Testis (tissue), 3 donors: Measurements from ENCODE around the gene STX12. TPM values are rescaled to one million over a fixed set of nuclear protein-coding genes. Genes with fewer than 3 reads are reported as not detected.
"Not testable (repeated sequence)": the region's sequence is repeated elsewhere in the genome, so short reads cannot be mapped to it uniquely, and the experiment has no call there.

ENCODE experiments used
- DNase-seq: peaks from one replicate; pipeline ENCODE4 v3.0.0-alpha.2; 2019
- H3K27ac ChIP-seq, 2 donors: fragments of 200-600 bp; sonication (generic); one replicate each; pipeline ENCODE4 v1.5.1; 2019
- H3K27me3 ChIP-seq: fragments of 200-600 bp; sonication (generic); one replicate; pipeline ENCODE4 v1.5.1; 2019
- H3K36me3 ChIP-seq: fragments of 200-600 bp; sonication (generic); one replicate; pipeline ENCODE4 v1.5.1; 2017; ENCODE audit warnings: low read depth; ENCODE audit errors: missing control alignments
- H3K4me1 ChIP-seq: fragments of 200-600 bp; sonication (generic); one replicate; pipeline ENCODE4 v1.5.1; 2019
- H3K4me3 ChIP-seq, 2 donors: fragments of 200-600 bp; sonication (generic); one replicate each; pipeline ENCODE4 v1.5.1; 2017 to 2019
- H3K9me3 ChIP-seq: fragments of 200-600 bp; sonication (generic); one replicate; pipeline ENCODE4 v1.5.1; 2017
- POLR2A ChIP-seq: fragments of 450-650 bp; IDR thresholded peaks from one replicate; pipeline ENCODE4 v1.6.1; 2017; ENCODE audit warnings: antibody characterized with exemption, mild to moderate bottlenecking, moderate library complexity
- WGBS, 2 donors: methylation state at CpG; one replicate each; pipeline ENCODE4 v1.1.5; 2018; 5-methylcytosine and 5-hydroxymethylcytosine counted together
- intact Hi-C: fragments of 100-400 bp; cut with DNase I; formaldehyde crosslinking; loops from one replicate; pipeline ENCODE4 v1.15.1; 2023; ENCODE audit warnings: low total_unique reads
- polyA plus RNA-seq: library from polyadenylated mRNA; stranded (reverse); fragments of 350-450 nt; fragmentation: Illumina TruSeq; extraction: RNeasy Lipid Tissue Mini Kit (QIAGEN cat#74804); gene quantifications from one replicate; pipeline ENCODE4 v1.2.3, GENCODE V29; 2014; ENCODE audit warnings: low read depth, low replicate concordance; ENCODE audit not compliant: insufficient read depth
- total RNA-seq, 2 donors: library from RNA; depleted of rRNA; stranded (reverse); fragments of >200 nt; gene quantifications; one replicate each; pipeline ENCODE4 v1.2.3, GENCODE V29; 2016
- TF ChIP-seq, protein P1 (sequence below), 3 experiments: fragments of 450-650 bp in 2 of 3; fragments of 200-600 bp in 1 of 3; sonication (generic) in 1 of 3; IDR thresholded peaks; one replicate each; pipeline ENCODE4 v1.5.1; 2016 to 2019; ENCODE audit warnings: antibody characterized with exemption in 3 of 3, mild to moderate bottlenecking in 2 of 3, moderate library complexity in 1 of 3

Gene STX12
- total and polyA plus RNA-seq, 3 donors from 2014 or later = 32.0 to 46.7 (median 39.1) TPM

GRCh38 chr1:27772036-27772931, 735 bp upstream of the STX12 start:
- Histone ChIP-seq H3K4me1 (peaks cover 4% of the 10 kb centered on the region), H3K36me3 (no peaks in the 10 kb centered on the region), H3K9me3 (no peaks in the 10 kb centered on the region), H3K27ac (peak overlapping the region; percentile 72 to 94), H3K4me3 (peak overlapping the region; percentile 80 to 93), H3K27me3 (no peaks in the 10 kb centered on the region)
- TF ChIP-seq, protein P1, sequence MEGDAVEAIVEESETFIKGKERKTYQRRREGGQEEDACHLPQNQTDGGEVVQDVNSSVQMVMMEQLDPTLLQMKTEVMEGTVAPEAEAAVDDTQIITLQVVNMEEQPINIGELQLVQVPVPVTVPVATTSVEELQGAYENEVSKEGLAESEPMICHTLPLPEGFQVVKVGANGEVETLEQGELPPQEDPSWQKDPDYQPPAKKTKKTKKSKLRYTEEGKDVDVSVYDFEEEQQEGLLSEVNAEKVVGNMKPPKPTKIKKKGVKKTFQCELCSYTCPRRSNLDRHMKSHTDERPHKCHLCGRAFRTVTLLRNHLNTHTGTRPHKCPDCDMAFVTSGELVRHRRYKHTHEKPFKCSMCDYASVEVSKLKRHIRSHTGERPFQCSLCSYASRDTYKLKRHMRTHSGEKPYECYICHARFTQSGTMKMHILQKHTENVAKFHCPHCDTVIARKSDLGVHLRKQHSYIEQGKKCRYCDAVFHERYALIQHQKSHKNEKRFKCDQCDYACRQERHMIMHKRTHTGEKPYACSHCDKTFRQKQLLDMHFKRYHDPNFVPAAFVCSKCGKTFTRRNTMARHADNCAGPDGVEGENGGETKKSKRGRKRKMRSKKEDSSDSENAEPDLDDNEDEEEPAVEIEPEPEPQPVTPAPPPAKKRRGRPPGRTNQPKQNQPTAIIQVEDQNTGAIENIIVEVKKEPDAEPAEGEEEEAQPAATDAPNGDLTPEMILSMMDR (IDR thresholded peaks at IDR 0.05) = no peak
- no peak for TF ChIP-seq POLR2A
- DNase-seq = no peak
- WGBS, 2 donors = 11 to 16% methylated on average over 18 of the region's 18 CpGs
- intact Hi-C loops = loop anchor here (10.0 kb wide), 1 partner anchor 53 kb away; no protein-coding TSS in a partner anchor

DNA sequence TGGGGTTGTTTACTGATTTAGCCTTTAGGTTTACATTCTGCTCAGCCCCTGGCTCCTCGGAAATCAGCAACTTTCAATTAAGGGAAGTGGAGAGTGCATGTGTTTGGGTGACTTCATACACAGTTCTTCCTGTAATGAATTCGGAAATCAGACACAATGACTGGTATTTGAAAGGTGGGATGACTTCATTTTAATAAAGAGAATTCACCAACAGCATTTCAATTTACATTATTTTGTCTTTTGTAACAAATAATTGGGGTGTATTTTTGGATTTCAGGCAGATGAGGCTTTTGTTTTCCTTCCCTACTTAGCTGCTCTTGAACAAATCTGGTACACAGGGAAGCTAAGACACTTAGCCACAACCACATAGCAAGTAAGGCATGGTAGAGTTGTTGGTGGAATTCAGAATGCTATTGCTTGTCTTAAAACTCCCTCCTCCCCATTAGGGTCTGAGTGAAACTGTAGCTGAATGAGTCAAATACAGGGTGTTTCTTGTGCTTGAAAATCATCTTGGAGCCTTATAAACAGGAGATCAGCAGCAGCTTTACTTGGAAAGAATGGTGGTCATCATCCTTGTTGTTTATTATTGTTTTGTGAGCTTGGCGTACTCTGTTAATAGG, 917 bp downstream of the STX12 start:
- WGBS, 2 donors = 23 to 32% methylated on average over 3 of the region's 3 CpGs
- no peak for DNase-seq
- Histone ChIP-seq H3K4me1 (peaks cover 4% of the 10 kb centered on the region), H3K4me3 (peak overlapping the region; percentile 80 to 93), H3K36me3 (no peaks in the 10 kb centered on the region), H3K27me3 (no peaks in the 10 kb centered on the region), H3K9me3 (no peaks in the 10 kb centered on the region), H3K27ac (peak overlapping the region; percentile 92 to 94)
- TF ChIP-seq, protein P1 (IDR thresholded peaks at IDR 0.05) = no peak
- intact Hi-C loops = loop anchor here (10.0 kb wide), 1 partner anchor 51 kb away; no protein-coding TSS in a partner anchor

DNA sequence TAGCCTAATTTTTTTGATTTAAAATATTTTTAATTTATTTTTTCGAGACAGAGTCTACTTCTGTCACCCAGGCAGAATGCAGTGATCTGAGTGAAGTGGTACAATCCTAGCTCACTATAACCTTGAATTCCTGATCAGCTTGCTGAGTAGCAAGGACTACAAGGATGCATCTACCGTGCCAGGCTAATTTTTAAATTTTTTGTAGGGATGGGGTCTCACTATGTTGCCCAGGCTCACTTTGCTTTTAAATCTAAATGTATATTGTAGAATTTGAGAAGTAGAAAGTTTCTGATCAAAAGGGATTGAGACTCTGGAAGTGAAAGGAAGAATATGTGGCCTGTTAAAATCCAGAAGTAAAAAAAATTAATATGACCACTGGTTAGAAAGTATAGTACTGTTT, 1.6 kb downstream of the STX12 start:
- H3K9me3 ChIP-seq = no peaks in the 10 kb centered on the region
- TF ChIP-seq, protein P1 (IDR thresholded peaks at IDR 0.05) = no peak
- no peak for TF ChIP-seq POLR2A
- no peaks in the 10 kb centered on the region for H3K27me3 ChIP-seq
- no peak overlapping the region for H3K27ac ChIP-seq
- no peak for DNase-seq
- intact Hi-C loops = loop anchor here (10.0 kb wide), 1 partner anchor 50 kb away; no protein-coding TSS in a partner anchor
- no peak overlapping the region for H3K4me3 ChIP-seq
- H3K4me1 ChIP-seq = peaks cover 4% of the 10 kb centered on the region
- H3K36me3 ChIP-seq = no peaks in the 10 kb centered on the region
- WGBS, 2 donors = 73 to 80% methylated on average over 2 of the region's 2 CpGs

DNA sequence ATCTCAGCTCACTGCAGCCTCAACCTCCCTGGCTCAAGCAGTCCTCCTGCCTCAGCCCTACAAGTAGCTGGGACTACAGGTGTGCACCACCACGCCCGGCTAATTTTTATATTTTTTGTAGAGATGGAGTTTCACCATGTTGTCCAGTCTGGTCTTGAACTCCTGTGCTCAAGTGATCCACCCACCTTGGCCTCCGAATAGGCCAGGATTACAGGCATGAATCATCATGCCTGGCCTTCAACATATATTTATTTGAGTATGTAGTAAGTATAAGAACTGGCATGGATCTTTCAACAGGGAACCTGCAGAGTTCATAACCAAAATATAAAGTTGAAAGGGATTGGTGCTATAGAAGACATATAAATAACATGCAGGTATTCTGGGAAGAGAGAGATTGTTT, 2.3 kb downstream of the STX12 start:
- H3K9me3 ChIP-seq, DNase-seq, H3K27ac ChIP-seq, H3K4me1 ChIP-seq, H3K27me3 ChIP-seq, H3K4me3 ChIP-seq, H3K36me3 ChIP-seq: not testable (repeated sequence)
- WGBS, 2 donors = 84 to 90% methylated on average over 3 of the region's 3 CpGs
- intact Hi-C loops = loop anchor here (10.0 kb wide), 1 partner anchor 49 kb away; no protein-coding TSS in a partner anchor

GRCh38 chr1:27776276-27776675, 3.3 kb downstream of the STX12 start:
- not testable (repeated sequence) for DNase-seq, H3K36me3 ChIP-seq, H3K9me3 ChIP-seq, H3K4me1 ChIP-seq, H3K27me3 ChIP-seq, H3K27ac ChIP-seq, H3K4me3 ChIP-seq
- intact Hi-C loops = loop anchor here (10.0 kb wide), 1 partner anchor 49 kb away; no protein-coding TSS in a partner anchor
